ENCODE measurements around the gene PDIK1L. TPM values are rescaled to one million over a fixed set of nuclear protein-coding genes. Genes with fewer than 3 reads are reported as not detected.

Gene PDIK1L
- polyA plus RNA-seq (2013, experiment 1 of 2), result 4.3 TPM
- 4.8 TPM for polyA plus RNA-seq (2013, experiment 2 of 2)

DNA sequence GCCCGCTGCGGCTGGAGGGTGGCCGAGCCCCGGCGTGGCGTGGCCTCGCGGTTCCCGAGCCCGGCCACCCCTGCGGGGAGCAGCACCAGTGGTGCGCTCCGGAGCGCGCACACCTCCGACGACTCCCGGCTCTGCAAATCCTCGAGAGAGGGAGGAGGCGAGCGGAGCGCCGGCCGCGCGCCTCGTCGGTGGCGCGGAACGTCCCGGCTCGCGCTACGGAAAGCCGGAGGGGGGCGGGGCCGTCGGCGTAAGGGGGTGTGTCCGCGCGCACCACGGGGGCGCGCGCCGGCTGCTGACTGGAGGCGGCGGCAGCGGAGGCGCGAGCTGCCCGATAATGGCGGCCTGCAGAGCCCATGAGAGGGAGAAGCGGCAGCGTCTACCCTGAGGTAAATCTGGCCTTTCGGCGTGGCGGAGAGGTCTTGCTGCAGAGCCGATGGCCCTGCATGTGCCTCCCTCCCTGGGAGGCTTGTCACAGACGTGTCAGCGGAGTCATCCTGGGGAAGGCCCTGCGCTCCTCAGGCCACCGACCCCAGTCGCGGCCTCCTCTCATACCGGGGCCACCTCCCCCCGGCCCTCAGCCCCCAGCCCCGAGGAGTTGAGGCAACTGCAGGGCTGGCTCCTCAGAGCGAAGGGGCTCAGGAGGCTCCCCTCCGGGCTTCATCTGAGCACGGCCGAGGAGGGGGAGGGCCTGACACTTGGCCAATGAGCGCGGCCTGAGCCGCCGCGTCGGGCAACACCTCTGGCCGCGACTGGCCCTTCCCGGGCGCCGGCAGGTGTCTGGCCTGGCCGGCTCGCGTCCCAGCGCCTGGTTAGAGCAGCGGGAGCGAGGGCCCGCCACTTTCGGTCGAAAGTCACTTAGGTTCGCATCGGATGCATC is at the start of gene PDIK1L:
TSS of gene PDIK1L (plus strand) at position 295 of the 877 bp plus-strand sequence. CDS start 2,485 bp downstream, outside the sequence.
- peak within 1 kb of the TSS; percentile 99 for H3K9ac ChIP-seq (ENCODE audit: low read depth, low read length, poor library complexity)
- peak within 1 kb of the TSS; percentile 97 for H3K4me2 ChIP-seq (ENCODE audit: insufficient read depth, low read length, poor library complexity, severe bottlenecking)
- H3K4me1 ChIP-seq (ENCODE audit: control insufficient read depth in 2 of 2, insufficient read depth in 1 of 2, low read depth in 1 of 2, low read length in 2 of 2), result peaks cover 6 to 10% of the 10 kb centered on the region in 2 donors
- peak within 1 kb of the TSS; percentile 99 for H2BK15ac ChIP-seq (ENCODE audit: low read length)
- peak within 1 kb of the TSS; percentile 75 for H2BK12ac ChIP-seq (ENCODE audit: low read length)
- peak within 1 kb of the TSS; percentile 100 for H3K18ac ChIP-seq (ENCODE audit: low read length)
- H4K91ac ChIP-seq (ENCODE audit: low read depth, low read length, poor library complexity), result peak within 1 kb of the TSS; percentile 92
- peak within 1 kb of the TSS; percentile 86 for H4K8ac ChIP-seq (ENCODE audit: low read depth, low read length)
- H3K14ac ChIP-seq (ENCODE audit: low read length), result peak within 1 kb of the TSS; percentile 89
- H2BK120ac ChIP-seq (ENCODE audit: low read depth, low read length), result peak within 1 kb of the TSS; percentile 47
- H3K4ac ChIP-seq (ENCODE audit: low read length), result no peak within 1 kb of the TSS
- H2AFZ ChIP-seq (ENCODE audit: low read length), result peak within 1 kb of the TSS; percentile 98
- H3K27me3 ChIP-seq (ENCODE audit: control insufficient read depth in 3 of 3, insufficient read depth in 3 of 3, low read depth in 1 of 3, low read length in 3 of 3), result no peaks in the 10 kb centered on the region
- no peaks in the 10 kb centered on the region for H3K9me3 ChIP-seq (replicated peaks in 1 of 2; ENCODE audit: control insufficient read depth in 2 of 2, insufficient read depth in 1 of 2, low read depth in 1 of 2, low read length in 2 of 2)
- no CpG with 5 or more reads among the region's 96 CpGs for WGBS, 2 donors (ENCODE audit: extremely low coverage in 2 of 2, insufficient read length in 2 of 2, insufficient replicate concordance in 1 of 2)
- peak within 1 kb of the TSS; percentile 95 for H3K23ac ChIP-seq (ENCODE audit: low read depth, low read length, poor library complexity)
- H3K79me1 ChIP-seq (ENCODE audit: low read depth, low read length), result peaks cover 3% of the 10 kb centered on the region
- peak within 1 kb of the TSS; percentile 95 for H2AK5ac ChIP-seq (ENCODE audit: low read depth, low read length)
- H3K36me3 ChIP-seq (replicated peaks in 1 of 2; ENCODE audit: control insufficient read depth in 2 of 2, insufficient read depth in 2 of 2, low read length in 2 of 2), result peaks cover 7 to 31% of the 10 kb centered on the region in 2 donors
- DNase-seq (ENCODE audit: low spot score), result peak; percentile 96
- H2BK5ac ChIP-seq (ENCODE audit: low read length), result peak within 1 kb of the TSS; percentile 99
- H3K4me3 ChIP-seq (ENCODE audit: low read length in 2 of 2), result peak within 1 kb of the TSS; percentile 92 to 99
- H3K27ac ChIP-seq (replicated peaks; ENCODE audit: low read length), result peak within 1 kb of the TSS; percentile 95

DNA sequence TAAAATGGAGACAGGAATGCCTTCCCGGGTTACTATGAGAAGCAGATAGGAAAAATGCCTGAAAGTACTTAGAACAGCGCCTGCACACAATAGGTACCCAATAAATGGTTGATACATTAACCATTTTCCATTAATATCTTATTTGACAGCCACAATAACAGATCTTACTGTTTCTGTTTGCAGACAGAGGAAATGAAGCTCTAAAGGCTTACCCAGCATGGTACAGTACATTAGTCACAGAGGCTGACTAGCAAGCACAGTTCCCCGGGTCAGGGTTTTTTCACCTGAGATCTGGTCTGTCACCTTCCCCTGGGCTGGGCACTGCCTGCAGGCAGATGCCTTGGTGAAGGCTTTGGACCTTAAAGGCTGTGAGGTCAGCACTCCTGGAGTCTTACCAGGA is 47.1 kb upstream of the PDIK1L start:
- no peak overlapping the region for H3K18ac ChIP-seq (ENCODE audit: low read length)
- no peak overlapping the region for H2AFZ ChIP-seq (ENCODE audit: low read length)
- no peak overlapping the region for H2BK15ac ChIP-seq (ENCODE audit: low read length)
- H3K4me2 ChIP-seq (ENCODE audit: insufficient read depth, low read length, poor library complexity, severe bottlenecking), result no peak overlapping the region
- no peaks in the 10 kb centered on the region for H3K79me1 ChIP-seq (ENCODE audit: low read depth, low read length)
- H3K9ac ChIP-seq (ENCODE audit: low read depth, low read length, poor library complexity), result no peak overlapping the region
- no peaks in the 10 kb centered on the region for H3K36me3 ChIP-seq (replicated peaks in 1 of 2; ENCODE audit: control insufficient read depth in 2 of 2, insufficient read depth in 2 of 2, low read length in 2 of 2)
- peaks cover 0 to 3% of the 10 kb centered on the region in 2 donors for H3K4me1 ChIP-seq (ENCODE audit: control insufficient read depth in 2 of 2, insufficient read depth in 1 of 2, low read depth in 1 of 2, low read length in 2 of 2)
- no peak overlapping the region for H3K27ac ChIP-seq (replicated peaks; ENCODE audit: low read length)
- no peak overlapping the region for H4K91ac ChIP-seq (ENCODE audit: low read depth, low read length, poor library complexity)
- no peak overlapping the region for H3K14ac ChIP-seq (ENCODE audit: low read length)
- H3K23ac ChIP-seq (ENCODE audit: low read depth, low read length, poor library complexity), result no peak overlapping the region
- no peak for DNase-seq (ENCODE audit: low spot score)
- no peaks in the 10 kb centered on the region for H3K9me3 ChIP-seq (replicated peaks in 1 of 2; ENCODE audit: control insufficient read depth in 2 of 2, insufficient read depth in 1 of 2, low read depth in 1 of 2, low read length in 2 of 2)
- no peak overlapping the region for H2BK12ac ChIP-seq (ENCODE audit: low read length)
- H3K27me3 ChIP-seq (ENCODE audit: control insufficient read depth in 3 of 3, insufficient read depth in 3 of 3, low read depth in 1 of 3, low read length in 3 of 3), result peaks cover 0 to 52% (median 0%) of the 10 kb centered on the region in 3 experiments
- H2BK120ac ChIP-seq (ENCODE audit: low read depth, low read length), result no peak overlapping the region
- no peak overlapping the region for H2BK5ac ChIP-seq (ENCODE audit: low read length)
- H4K8ac ChIP-seq (ENCODE audit: low read depth, low read length), result no peak overlapping the region
- no CpG with 5 or more reads among the region's 3 CpGs for WGBS, 2 donors (ENCODE audit: extremely low coverage in 2 of 2, insufficient read length in 2 of 2, insufficient replicate concordance in 1 of 2)
- H3K4ac ChIP-seq (ENCODE audit: low read length), result no peak overlapping the region
- H3K4me3 ChIP-seq (ENCODE audit: low read length in 2 of 2), result no peak overlapping the region
- H2AK5ac ChIP-seq (ENCODE audit: low read depth, low read length), result no peak overlapping the region

DNA sequence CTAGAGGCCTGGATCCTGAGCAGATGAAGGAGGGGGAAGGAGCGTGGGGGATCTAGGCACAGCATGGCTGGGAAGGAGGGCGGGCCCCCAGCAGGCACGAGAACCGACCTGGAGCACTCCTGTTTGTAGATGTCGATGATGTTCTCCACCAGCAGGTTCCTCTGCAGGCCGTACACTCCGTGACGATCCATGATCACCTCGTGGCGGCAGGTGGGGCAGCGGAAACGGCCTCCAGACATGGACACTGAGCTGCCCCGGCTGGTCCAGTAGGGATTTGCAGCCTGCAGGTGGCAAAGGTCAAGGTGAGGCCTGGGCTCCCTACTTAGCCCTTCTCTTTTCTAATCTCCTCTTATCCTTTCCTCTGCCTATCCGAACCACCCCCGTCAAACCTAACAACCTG is 45.5 kb upstream of the PDIK1L start:
- no peak overlapping the region for H2BK15ac ChIP-seq (ENCODE audit: low read length)
- H4K91ac ChIP-seq (ENCODE audit: low read depth, low read length, poor library complexity), result no peak overlapping the region
- peak overlapping the region; percentile 63 for H3K9ac ChIP-seq (ENCODE audit: low read depth, low read length, poor library complexity)
- H3K4me2 ChIP-seq (ENCODE audit: insufficient read depth, low read length, poor library complexity, severe bottlenecking), result no peak overlapping the region
- H2BK5ac ChIP-seq (ENCODE audit: low read length), result no peak overlapping the region
- H3K4ac ChIP-seq (ENCODE audit: low read length), result no peak overlapping the region
- no CpG with 5 or more reads among the region's 15 CpGs for WGBS, 2 donors (ENCODE audit: extremely low coverage in 2 of 2, insufficient read length in 2 of 2, insufficient replicate concordance in 1 of 2)
- no peak overlapping the region for H3K18ac ChIP-seq (ENCODE audit: low read length)
- peak overlapping the region; percentile 14 for H2AK5ac ChIP-seq (ENCODE audit: low read depth, low read length)
- H2BK12ac ChIP-seq (ENCODE audit: low read length), result no peak overlapping the region
- no peak overlapping the region for H3K4me3 ChIP-seq (ENCODE audit: low read length in 2 of 2)
- no peak overlapping the region for H3K14ac ChIP-seq (ENCODE audit: low read length)
- H4K8ac ChIP-seq (ENCODE audit: low read depth, low read length), result no peak overlapping the region
- peaks cover 0 to 54% (median 0%) of the 10 kb centered on the region in 3 experiments for H3K27me3 ChIP-seq (ENCODE audit: control insufficient read depth in 3 of 3, insufficient read depth in 3 of 3, low read depth in 1 of 3, low read length in 3 of 3)
- no peak for DNase-seq (ENCODE audit: low spot score)
- no peaks in the 10 kb centered on the region for H3K9me3 ChIP-seq (replicated peaks in 1 of 2; ENCODE audit: control insufficient read depth in 2 of 2, insufficient read depth in 1 of 2, low read depth in 1 of 2, low read length in 2 of 2)
- no peak overlapping the region for H2AFZ ChIP-seq (ENCODE audit: low read length)
- H3K4me1 ChIP-seq (ENCODE audit: control insufficient read depth in 2 of 2, insufficient read depth in 1 of 2, low read depth in 1 of 2, low read length in 2 of 2), result no peaks in the 10 kb centered on the region
- peak overlapping the region; percentile 16 for H3K23ac ChIP-seq (ENCODE audit: low read depth, low read length, poor library complexity)
- H3K27ac ChIP-seq (replicated peaks; ENCODE audit: low read length), result no peak overlapping the region
- H3K36me3 ChIP-seq (replicated peaks in 1 of 2; ENCODE audit: control insufficient read depth in 2 of 2, insufficient read depth in 2 of 2, low read length in 2 of 2), result no peaks in the 10 kb centered on the region
- no peaks in the 10 kb centered on the region for H3K79me1 ChIP-seq (ENCODE audit: low read depth, low read length)
- H2BK120ac ChIP-seq (ENCODE audit: low read depth, low read length), result no peak overlapping the region

DNA sequence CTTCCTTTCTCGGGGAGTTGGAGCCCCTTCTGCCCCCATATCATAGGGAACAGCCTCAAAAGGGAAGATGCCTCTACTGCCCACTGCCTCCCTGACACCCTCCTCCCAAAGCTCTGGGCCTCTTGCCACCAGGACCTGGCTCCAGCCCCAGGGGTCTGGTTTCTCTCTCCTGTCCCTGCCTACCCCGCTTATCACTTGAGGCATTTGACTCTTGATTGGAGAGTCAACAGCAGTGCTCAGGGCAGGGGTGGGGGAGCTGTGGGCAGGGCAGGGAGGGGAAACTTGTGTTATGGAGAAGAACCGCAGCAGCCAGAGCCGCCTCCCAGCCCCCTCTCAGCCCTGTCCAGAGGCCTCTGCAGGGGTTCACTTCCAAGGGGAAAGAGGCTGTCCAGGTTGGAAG is 44.8 kb upstream of the PDIK1L start:
- Histone ChIP-seq H3K9ac (ENCODE audit: low read depth, low read length, poor library complexity) (no peak overlapping the region), H3K27me3 (ENCODE audit: control insufficient read depth in 3 of 3, insufficient read depth in 3 of 3, low read depth in 1 of 3, low read length in 3 of 3) (peaks cover 0 to 50% (median 0%) of the 10 kb centered on the region in 3 experiments), H2BK15ac (ENCODE audit: low read length) (no peak overlapping the region), H2AK5ac (ENCODE audit: low read depth, low read length) (no peak overlapping the region), H3K18ac (ENCODE audit: low read length) (no peak overlapping the region), H3K36me3 (replicated peaks in 1 of 2; ENCODE audit: control insufficient read depth in 2 of 2, insufficient read depth in 2 of 2, low read length in 2 of 2) (no peaks in the 10 kb centered on the region), H3K9me3 (replicated peaks in 1 of 2; ENCODE audit: control insufficient read depth in 2 of 2, insufficient read depth in 1 of 2, low read depth in 1 of 2, low read length in 2 of 2) (no peaks in the 10 kb centered on the region), H3K27ac (replicated peaks; ENCODE audit: low read length) (no peak overlapping the region), H3K4me1 (ENCODE audit: control insufficient read depth in 2 of 2, insufficient read depth in 1 of 2, low read depth in 1 of 2, low read length in 2 of 2) (no peaks in the 10 kb centered on the region), H2BK5ac (ENCODE audit: low read length) (no peak overlapping the region), H3K4me2 (ENCODE audit: insufficient read depth, low read length, poor library complexity, severe bottlenecking) (no peak overlapping the region), H3K79me1 (ENCODE audit: low read depth, low read length) (no peaks in the 10 kb centered on the region), H4K91ac (ENCODE audit: low read depth, low read length, poor library complexity) (no peak overlapping the region), H3K23ac (ENCODE audit: low read depth, low read length, poor library complexity) (peak overlapping the region; percentile 25), H2AFZ (ENCODE audit: low read length) (no peak overlapping the region), H2BK120ac (ENCODE audit: low read depth, low read length) (no peak overlapping the region), H3K14ac (ENCODE audit: low read length) (no peak overlapping the region), H3K4ac (ENCODE audit: low read length) (no peak overlapping the region), H4K8ac (ENCODE audit: low read depth, low read length) (no peak overlapping the region), H2BK12ac (ENCODE audit: low read length) (no peak overlapping the region), H3K4me3 (ENCODE audit: low read length in 2 of 2) (no peak overlapping the region)
- WGBS, 2 donors (ENCODE audit: extremely low coverage in 2 of 2, insufficient read length in 2 of 2, insufficient replicate concordance in 1 of 2), result no CpG with 5 or more reads among the region's 4 CpGs
- DNase-seq (ENCODE audit: low spot score), result no peak

Data from neuronal stem cell (in vitro differentiated cells).